GM21447 (cell line): ENCODE measurements around the gene FCAMR.
A peak's percentile ranks its signal among the peaks of the same experiment; 100 is the strongest.

Experiments
- ATAC-seq: cut with Tn5 transposase; IDR thresholded peaks from one replicate; pipeline ENCODE4 v1.9.1; 2021; ENCODE audit not compliant: unreplicated experiment

Gene FCAMR

DNA sequence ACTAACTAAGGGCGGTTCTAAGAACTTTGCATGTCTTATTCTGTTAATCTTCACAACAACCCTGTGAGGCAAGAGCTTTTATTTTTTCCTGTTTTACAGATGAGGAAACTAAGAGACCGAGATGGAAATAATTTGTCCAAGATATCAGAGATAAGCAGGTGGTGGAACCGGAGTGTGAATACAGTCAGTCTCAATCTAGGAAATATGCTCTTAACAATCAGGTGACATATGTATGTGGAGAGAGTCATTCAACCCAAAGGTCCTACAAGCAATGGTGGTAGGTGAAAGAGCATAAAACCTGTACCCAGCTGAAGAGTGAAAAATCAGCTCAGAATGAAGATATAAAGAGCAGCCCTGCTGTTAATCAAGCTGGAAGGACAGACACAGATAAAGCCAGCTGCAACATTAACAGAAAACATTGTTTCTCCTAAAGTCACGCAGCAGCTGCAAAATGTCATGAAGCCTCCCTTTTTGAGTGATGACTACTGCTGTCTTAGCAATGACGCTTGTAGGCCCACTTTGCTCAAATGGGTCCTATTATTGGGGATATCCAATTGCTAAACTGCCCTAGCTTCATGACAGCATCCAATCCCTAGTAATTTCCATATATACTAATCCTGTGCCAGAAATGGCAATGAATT, 30.5 kb upstream of the FCAMR start:
- no peak for ATAC-seq

DNA sequence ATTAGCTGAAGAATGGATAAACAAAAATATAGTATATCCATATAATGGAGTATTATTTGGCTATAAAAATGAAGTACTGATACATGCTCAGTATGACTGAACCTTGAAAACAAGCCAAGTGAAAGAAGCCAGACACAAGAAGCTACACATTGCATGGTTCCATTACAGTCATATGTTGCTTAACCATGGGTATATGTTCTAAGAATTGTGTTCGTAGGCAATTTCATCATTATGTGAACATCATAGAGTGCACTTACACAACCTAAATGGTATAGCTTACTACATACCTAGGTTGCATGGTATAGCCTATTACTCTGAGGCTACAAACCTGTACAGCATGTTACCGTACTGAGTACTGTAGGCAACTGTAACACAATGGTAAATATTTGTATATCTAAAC, 28.6 kb upstream of the FCAMR start:
- no peak for ATAC-seq

DNA sequence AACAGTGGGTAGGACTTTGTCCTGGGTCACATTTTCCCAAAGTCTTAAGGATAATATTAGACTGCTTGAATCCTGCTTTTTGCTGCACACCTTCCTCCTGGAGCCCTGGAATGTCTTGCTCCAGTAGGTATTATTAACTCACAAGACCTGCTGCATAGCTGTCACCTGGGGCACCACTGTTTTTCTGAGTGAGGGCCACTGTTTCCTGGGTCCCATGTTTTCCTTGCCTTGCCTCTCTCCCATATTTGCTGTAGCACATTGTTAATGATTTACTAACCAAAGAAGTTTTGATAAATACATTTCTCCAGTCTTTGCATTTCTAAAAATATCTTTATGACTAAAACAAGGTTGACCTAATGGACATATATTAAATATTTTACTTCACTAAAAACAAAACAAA, 22.5 kb upstream of the FCAMR start:
- ATAC-seq: no peak

GRCh38 chr1:206987873-206988272, 17.6 kb upstream of the FCAMR start:
- no peak for ATAC-seq

DNA sequence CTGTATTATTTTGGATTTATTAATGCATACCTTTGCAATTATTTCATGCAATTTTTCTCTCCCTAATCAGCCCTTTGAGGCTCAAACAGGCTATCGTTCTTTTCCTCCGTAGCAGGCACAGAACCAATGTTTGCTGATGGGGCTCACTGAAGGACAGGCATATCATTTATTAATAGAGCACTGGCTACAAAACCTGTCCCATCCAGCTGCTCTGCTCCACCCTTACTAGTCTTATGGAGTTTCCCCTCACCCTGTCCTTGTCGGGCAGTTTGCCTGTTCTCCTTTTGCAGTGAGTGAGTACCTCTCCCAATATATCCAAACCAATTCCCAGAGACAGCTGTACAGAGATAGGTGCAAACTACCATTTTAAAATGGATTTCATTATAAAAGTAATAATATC, 16.6 kb upstream of the FCAMR start:
- no peak for ATAC-seq

- no peak for ATAC-seq
These were observed 16.1 kb upstream of the FCAMR start for GRCh38 chr1:206986402-206986801.

GRCh38 chr1:206985162-206985749, 15.0 kb upstream of the FCAMR start:
- no peak for ATAC-seq

- ATAC-seq: no peak
These were observed 12.0 kb upstream of the FCAMR start for GRCh38 chr1:206982216-206982615.

DNA sequence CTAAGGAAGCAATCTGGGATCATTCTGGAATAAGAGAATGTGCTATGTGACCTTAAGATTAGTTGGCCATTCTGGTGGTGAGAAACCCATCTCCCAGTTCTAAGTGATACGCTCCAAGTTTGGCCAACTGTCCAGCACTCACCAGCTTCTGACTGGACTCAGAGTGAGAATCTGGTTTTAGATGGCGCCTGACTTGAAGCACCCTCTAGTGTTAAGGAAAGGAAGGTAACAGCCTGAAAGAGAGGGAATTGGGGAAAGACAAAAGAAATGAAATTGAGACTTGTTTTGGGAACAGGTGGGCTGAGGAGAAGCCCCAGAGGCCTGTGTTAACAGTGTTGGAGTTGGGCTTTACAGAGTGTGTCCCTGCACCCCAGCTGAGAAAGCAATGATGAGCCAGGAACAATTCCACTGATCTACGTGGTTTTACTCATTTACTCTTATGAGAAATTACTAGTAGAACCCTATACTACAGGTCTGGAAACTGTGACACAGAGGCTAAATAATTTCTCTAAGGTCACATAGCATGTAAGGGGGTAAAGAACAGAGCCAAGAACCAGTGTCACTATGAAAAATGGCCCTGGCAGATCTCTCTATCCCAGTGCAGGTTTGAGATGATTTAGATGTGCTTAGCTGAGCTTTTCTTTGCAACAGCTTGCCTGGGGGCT, 9.3 kb upstream of the FCAMR start:
- ATAC-seq: no peak

DNA sequence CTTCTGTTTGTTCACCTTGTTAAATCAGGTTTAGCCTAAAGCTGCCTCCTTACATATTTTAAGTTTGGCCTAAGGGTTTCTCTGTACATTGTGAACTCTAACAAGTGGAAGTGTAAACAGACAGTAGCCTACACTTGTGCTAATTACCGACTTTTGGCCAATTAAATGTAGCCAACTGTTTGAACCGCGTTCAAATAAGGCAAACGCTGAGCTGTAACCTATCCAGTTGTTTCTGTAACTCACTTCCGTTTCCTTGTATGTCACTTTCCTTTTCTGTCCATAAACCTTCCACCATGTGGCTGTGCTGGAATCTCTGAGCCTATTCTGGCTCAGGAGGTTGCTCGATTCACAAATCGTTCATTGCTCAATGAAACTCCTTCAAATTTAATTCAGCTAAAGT, 8.0 kb upstream of the FCAMR start:
- no peak for ATAC-seq

GRCh38 chr1:206975306-206975705, 5.0 kb upstream of the FCAMR start:
- no peak for ATAC-seq

DNA sequence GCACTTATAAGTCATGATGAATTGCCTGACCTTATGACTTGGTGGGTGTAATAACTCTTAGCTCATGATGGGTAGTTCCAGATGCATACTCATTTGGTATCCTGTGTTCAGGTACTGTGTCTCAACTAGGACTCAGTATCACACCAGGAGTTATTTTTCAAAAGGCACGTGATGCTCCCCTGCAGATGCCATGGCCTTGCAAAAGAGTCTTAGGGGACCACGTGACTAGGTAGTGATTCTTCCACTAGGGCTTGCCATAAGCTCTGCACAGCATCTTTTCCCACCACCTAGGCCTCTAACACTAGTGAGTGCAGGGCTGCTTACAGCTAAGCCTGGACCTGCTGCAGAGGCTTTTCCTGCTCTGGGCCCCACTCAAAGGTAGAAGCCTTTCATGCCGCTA, 3.9 kb upstream of the FCAMR start:
- ATAC-seq: no peak

- ATAC-seq: no peak
These were observed 2.5 kb upstream of the FCAMR start for GRCh38 chr1:206972728-206973127.

DNA sequence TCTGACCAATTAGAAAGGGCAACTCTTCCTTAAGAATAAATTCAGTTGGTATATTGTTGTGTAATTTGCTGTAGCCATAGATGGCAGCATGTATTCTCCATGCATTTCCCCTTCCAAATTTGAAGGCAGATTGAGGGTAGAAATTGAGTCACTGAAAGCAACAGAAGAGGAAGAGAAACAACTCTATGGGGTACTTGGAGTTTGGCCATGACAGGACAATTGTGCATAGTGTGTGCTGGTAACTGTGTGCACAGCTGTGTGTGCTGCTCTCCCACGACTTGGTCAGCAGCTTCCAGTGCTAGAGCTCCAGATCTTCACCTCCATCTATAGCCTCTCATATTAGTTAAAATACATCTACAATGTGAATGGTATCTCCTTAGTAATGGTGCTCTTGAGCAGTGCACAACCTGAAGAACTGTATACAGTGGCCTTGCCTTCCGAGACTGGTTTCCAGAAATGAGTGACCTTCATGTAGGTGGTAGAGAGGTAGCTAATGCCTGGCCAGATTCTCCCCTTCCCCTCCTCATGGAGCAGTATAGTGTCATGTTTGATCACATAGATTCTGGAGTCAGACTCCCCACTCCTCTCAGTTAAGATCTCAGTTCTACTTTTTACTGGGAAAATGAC, 882 bp upstream of the FCAMR start:
- peak; percentile 50 for ATAC-seq

DNA sequence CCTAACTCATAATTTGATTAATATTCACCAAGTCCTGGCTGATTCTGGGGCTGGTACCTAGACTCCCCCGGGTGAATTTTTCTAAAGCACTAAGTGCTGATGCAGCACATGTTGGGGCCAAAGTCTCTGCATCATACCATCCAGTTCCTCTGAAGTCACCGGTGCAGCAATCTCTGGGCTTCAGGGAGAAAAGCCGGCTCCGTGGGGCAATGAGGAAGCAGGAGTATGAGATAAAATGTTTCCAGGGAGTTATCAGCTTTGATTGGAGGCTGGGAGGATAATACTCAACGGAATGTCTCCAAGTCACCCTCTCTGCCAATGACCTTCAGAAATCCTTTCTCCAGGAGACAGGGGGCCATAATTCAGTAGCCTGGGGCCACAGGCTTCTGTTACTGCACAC, 1.2 kb downstream of the FCAMR start:
- no peak for ATAC-seq

- ATAC-seq: peak; percentile 70
These were observed 3.0 kb downstream of the FCAMR start for GRCh38 chr1:206967096-206967849.

- ATAC-seq: no peak
These were observed 4.5 kb downstream of the FCAMR start for GRCh38 chr1:206965781-206966180.

- ATAC-seq: no peak
These were observed 6.5 kb downstream of the FCAMR start for GRCh38 chr1:206963740-206964139.

- no peak for ATAC-seq
These were observed 7.0 kb downstream of the FCAMR start for GRCh38 chr1:206963119-206963712.

- no peak for ATAC-seq
These were observed 8.0 kb downstream of the FCAMR start for GRCh38 chr1:206962272-206962671.

- ATAC-seq: no peak
These were observed 8.6 kb downstream of the FCAMR start for GRCh38 chr1:206961668-206962067.
